Ammon's horn (tissue), 1 donor: ENCODE measurements around the gene PCSK5.

Experiments used
- DNase-seq: peaks from one replicate; pipeline ENCODE4 v3.0.0-alpha.2; 2016; ENCODE audit warnings: low spot score

Gene PCSK5

DNA sequence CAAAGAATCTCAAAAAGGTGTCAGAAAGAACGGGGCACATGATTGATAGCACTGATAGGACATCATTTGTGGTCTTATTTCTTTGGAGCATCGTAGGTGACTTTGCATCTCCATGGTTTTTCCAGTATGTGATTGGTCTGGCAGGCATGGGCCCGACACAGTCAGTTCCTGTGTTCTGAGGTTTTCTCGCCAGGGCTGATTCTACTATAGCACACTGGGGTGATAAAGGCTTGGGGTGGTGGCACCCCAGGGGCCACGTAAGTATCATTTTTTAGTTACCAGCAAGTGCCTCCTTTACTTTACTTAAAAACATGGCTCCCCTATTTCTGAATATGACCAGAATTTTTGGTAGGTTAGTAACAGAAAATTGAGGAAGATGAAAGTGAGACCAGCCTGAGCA, 301.0 kb downstream of the PCSK5 start:
- no peak for DNase-seq

DNA sequence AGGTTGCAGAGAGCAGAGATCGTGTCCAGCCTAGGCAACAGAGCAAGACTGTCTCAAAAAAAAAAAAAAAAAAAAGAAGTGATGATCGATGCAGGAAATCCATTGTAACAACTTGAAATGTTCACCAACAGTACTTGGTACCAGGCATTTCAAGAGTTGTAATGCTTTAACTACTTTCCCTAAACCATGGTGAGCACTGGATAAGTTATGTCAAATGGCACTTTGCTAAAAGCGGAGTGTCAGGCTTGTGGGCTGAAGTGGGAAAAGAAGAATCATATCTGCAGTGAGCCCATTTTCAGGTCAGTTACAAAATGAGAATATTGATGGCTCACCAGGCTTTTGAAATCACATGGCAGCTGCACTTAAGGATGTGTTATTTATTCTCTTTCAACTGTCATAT, 301.5 kb downstream of the PCSK5 start:
- DNase-seq, result no peak

DNA sequence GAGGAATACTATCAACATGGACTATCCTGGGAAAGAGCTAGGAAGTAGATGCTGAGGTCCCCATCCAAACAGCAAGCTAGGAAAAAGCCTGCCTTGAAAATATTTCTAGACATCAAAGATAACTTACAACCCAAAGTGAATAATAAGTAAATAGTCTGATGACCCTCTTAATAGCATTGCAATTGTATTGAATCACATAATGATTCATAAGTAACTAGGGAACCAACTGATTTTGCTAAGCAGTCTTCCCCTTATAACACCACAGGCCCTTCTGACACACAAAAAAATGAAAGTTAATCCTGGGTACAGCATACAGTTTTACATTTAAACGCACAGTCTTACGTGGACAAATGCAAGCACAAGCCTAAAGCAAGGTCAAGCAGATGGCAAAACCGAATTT, 304.4 kb downstream of the PCSK5 start:
- no peak for DNase-seq

DNA sequence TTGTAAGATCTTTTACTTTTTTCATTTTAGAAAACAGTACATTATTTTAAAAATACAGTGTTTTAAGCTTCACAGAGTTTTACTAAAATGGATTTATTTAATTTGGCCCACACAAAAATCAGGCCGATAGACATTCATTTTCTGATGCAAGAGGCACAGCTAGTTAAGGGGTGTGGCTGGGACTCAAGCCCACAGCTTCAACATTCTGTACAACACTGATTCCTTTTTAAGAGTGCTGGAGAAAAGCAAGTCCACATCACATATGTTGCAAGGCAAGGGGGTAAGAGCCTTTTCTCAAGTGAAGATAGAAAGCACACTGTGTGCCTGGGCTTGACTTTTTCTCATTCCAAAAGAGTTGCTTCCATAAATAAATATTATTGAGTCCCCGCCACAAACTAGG, 307.9 kb downstream of the PCSK5 start:
- no peak for DNase-seq

DNA sequence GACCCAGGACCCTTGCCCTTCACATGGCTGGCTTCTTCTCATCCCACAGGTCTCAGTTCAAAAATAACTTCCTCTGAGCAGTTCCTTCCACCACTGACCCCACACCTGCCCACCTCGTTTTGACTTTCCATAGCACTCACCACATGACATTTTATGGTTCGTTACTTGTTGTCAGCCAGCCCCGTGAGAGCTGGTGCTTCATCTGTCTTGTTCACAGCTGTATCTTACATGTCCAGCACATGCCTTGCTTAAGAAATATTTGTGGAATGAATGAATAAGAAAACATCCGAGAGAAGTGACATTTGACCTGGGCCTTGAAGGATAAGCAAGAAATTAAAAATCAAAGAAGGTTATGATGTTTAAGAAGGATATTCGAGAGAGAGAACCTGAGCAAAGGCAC, 309.8 kb downstream of the PCSK5 start:
- no peak for DNase-seq

DNA sequence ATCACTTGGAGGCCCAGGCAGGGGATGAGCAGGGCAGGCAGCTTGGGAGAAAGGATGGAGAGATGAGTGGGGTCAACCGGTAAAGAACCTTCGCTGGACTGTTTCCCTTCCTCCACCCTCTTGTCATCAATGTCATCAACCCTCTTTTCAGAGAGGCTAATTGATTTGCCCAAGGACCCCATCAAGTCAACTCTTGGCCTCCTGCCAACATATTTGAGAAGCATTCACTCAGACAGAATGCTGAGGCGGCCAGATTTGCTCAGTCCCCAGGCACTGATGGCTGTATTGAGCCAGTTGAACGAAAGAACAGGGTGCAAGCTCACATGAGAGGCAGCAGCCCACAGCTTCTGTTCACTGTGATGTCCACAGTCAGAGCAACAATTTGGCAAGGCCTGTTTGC, 310.3 kb downstream of the PCSK5 start:
- DNase-seq, result no peak

DNA sequence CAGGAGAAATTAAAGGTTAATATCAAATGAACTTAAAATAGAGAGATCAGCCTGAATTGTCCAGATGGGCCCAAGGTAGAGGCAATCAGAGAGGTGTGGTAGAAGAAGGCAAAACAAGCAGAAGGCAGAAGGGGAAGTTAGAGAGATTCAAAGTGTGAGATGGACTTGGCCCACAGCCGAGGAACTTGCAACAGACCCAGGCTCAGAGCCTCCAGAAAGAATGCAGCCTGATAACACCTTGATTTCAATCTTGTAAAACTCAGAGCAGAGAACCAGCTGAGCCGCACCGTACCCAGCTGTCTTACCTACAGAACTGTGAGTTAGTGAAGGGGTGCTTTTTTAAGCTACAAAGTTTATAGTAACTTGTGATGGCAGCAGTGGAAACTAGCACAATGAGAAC, 312.9 kb downstream of the PCSK5 start:
- DNase-seq, result no peak

DNA sequence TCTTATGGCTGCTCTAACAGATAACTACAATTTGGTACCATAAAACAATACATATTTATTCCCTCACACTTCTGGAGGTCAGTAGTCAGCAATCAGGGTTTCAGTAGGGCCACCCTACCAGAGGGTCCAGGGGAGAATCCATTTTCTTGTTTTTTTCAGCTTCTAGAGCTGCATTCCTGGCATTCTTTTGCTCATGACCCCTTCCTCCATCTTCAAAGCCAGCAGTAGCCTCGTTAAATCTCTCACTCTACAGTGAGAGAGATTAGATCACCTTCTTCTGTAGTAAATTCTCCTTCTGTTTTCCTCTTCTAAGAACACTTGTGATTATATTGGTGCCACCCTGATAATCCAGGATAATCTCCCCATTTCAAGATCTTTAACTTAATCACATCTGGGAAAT, 316.3 kb downstream of the PCSK5 start:
- DNase-seq, result no peak

DNA sequence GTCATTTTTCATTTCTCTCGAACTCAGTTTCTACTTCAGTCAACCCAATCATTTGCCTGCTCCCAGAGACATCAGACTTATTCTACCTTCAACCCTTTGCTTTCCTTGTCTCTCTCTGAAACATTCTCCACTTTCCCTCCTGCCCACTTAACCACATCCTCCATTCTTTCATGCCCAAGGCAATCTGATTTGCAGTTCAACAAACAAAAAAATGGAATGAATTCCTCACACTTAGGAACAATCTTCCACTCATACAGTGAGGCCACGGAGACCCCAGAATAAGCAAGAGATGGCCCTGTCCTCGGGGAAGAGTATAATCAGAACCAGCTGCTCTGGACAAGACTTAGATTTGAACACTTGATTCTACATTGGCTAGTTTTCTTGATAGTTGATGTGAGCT, 323.3 kb downstream of the PCSK5 start:
- no peak for DNase-seq

DNA sequence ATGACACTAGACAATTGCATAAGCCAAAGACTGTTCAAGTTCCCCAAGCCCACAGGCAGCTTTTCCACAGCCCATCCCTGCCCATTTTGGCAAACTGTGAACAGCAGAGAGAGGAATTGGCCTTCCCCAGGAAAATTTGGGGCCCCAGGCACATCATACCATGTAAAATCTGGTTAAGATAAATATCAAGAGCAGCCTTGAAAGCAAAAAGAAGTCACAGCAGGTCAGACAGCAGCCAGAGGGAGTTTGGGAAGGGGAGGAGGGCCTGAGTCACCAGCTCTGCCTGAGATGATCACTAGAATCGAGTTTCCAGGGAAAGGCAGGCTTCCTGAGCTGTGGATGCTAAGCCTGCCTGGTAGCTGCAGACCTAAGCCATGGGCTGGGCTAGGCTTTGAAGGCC, 324.6 kb downstream of the PCSK5 start:
- DNase-seq, result peak; percentile 21

DNA sequence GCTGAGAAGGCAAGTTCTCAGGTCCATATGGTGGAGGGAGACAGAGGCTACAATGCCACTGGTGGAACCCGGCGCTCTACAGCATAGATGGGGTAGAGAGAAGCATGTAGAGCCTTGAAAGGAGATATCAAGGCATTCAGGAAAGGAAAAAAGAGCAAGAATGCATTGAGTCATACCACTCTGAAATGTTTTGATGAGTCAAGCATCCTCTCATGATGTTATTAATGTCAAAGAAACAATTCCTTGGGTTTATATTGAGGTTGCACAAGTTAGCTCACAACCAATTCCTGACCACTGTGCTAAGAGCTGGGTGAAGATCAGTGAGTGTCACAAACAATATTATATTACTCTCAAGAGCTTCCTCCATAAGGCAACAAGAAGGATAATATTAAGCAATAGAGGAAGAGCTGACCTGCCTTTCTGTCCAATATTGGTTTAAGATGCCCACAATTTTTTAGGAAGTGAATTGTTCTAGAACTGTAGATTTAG, 325.7 kb downstream of the PCSK5 start:
- no peak for DNase-seq

DNA sequence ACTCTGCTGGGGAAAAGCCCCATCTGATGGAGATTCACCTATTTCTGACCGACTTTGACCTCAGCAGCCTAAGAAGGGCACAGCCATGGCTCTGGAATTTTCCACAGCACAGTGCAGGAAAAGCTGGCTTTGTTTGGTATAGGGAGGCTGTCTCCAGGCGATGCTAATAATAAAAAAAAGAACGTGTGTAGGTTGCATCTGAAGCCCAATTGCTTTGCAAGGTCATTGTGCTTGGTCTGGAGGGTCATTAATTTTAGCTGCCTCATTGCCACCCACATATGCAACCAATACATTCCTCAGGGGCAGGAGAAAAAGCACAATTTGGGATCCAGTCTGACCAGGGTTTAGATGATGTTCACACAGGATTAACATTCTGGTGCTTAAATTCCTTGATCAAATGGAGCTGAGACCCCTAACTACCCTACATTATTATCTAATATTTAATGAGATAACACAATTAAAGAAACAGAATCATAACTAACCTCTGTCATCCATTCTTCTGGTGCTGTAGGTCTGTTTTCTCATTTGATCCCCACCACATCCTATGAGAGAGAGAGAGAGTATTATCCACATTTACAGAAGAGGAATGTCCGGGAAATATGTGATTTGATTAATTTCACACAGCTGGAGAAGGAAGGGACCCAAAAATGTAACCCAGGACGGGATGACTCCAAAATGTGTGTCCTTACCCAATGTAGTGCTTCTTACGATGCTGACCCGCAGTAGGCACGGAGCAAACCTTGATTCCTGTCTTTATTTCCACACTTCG, 327.8 kb downstream of the PCSK5 start:
- DNase-seq, result no peak

DNA sequence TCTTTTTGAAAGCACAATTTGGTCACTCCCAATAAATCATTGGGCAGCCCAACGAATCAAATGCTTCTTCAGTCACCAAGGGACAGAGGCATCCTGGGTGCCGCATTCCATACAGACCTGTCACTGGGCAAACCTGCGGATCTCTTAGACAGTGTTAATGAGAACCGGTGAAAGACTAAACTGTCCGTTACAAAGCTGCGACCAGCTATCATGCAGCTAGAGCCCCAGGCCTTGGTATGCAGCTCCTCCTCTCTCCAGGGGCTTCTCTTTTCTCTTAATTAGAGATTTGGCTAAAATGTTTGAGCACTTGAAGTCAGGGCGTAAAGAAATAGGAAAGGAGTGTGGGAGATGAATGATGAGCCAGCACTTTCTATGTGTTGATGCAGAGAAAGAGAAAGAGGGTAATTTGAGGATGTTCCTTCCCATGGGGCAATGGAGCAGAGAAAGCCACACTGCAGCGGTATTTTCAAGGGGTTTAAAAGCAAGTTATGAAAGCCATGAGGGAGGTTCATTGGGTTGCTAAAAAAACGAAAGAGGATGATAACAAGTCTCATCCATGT, 328.5 kb downstream of the PCSK5 start:
- DNase-seq, result no peak

DNA sequence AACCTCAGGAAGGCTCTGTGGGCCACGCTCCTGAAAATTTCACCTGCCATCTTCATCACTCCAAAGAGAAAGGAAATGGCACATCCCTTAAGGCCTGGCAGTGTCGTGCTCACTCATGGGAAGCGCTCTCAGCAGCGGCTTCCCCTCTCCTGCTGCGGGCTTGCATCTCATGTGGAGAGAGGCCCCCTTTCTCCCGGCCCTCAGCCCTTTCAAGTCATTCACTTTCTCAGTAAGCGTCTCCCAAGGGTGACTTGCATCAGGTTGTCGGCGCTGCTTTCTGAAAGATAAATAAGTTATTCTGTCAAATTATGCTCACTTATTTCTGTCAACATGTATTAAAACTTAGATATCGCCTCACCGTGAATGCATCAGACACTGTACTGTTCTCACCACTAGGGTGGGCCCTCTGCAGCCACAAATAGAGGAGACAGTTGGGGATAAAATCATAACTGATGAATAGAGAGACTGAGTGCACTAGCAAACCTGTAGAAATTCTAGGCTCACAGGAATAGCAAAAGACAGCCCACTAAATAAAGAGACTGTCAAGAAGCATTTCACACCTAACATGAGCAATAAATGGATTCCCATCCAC, 329.2 kb downstream of the PCSK5 start:
- no peak for DNase-seq

DNA sequence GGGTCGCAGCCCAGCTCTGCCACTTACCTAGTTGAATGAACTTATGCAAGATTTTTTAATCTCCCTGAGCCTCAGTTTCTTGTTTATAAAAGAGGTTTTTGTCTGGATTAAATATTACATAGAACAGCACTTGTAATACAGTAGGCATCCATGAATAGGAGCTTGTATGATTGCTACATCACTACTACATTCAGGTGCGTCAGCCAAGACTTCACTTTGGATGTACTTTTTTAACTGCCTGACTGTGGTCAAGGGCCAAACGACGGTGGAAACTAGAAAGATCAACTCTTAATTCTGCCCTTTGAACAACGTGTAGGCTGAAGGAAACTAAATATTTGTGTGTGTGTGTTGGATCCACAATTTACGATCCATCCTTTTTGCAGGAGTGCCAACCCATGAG, 330.9 kb downstream of the PCSK5 start:
- DNase-seq, result no peak

DNA sequence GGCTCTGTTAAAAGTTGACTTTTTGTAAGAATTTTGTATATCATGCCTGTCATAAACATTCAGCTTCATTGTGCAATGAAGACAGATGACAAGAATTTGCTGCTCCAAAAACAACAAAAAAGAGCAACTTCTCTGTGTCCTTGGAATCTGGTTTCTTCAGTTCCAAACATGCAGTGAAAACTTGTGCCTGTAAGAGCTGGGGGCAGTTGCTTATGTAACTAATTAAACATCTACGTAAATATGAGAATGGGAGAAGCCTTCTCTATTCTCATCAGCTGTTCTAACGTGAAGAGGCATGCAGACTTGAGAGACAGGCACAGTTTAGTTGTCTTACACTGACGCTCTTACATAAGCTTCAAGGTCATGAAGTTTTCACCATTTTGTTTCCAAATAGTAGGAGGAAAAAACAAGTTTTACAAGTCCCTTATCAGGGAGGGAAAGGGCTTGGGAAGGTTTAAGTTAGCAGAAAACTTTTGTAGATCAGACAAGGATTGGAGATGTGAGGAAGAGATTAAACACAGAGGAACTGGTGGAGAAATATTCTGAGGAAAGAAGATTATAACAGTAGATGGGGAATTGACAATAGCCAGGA, 333.4 kb downstream of the PCSK5 start:
- DNase-seq, result no peak

DNA sequence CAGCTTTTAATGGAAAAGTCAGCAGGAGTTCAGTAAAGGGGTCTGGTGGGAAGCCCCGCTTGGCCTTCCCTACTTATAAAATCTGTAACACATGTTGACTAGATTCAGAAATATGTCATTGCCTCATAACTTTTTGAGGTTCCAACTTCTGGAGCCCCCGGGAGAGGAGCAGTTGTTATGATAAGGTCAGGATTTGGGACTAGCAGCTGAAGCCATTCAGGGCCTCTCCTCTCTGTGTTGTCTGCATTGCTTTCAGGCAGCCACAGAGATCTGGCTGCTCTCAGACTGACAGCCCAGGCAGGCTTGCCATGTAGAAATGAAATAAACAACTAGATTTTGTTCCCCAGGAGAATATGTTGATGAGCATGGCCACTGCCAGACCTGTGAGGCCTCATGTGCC, 336.7 kb downstream of the PCSK5 start:
- DNase-seq, result no peak

DNA sequence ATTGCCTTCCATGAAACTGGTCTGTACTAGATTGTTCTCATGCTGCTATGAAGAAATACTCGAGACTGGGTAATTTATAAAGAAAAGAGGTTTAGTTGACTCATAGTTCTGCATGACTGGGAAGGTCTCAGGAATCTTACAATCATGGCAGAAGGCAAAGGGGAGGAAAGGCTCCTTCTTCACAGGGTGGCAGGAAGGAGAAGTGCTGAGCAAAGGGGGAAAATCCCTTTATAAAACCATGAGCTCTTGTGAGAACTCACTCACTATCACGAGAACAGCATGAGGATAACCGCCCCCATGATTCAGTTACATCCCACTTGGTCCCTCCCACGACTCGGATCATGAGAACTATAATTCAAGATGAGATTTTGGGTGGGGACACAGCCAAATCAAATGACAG, 340.5 kb downstream of the PCSK5 start:
- DNase-seq, result no peak

DNA sequence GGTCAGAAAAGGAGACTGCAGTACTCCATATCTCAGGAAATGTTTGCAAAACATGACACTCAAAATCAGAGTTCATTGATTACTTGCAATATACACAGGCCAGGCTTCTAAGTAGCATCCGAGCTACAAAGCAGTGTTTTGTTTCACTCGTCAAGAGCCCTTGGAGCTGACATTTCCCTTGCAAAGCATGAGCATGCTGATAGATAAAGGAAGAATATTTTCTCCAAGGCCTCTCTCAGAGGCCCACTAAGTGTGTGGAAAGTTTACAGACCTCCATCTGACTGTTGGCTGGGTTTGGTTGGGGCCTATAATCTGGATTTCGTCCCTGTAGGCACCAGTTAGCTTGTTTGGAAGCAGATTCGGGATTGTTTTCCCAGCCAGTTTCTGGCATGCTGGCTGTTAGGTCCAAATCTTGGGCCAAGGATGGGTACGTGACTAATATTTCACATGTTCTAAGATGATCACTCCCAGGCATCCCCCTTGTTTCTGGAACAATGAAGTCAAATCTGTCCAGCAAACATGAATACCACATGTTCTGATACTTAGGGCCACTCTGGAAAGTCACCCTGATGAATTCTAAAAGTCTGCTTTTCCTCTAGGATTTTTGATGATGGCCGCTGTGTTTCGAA, 342.5 kb downstream of the PCSK5 start:
- no peak for DNase-seq

DNA sequence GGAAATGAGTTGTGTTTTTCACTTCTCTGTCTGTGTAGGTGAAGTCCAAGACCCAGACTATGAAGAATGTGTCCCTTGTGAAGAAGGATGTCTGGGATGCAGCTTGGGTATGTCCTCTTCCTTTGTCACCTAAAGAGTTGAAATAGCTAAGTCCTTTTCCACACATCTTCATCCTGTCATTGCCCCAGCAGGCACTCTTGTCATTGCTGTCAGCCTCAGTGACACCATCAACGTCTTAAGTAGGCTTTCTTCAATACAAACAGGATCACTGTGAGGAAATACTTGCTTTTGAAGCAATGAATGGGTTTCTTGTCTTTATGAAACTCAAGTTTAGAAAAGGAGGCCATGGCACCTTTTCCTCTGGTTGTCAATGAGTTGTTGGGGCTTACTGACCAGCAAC, 350.1 kb downstream of the PCSK5 start:
- no peak for DNase-seq

DNA sequence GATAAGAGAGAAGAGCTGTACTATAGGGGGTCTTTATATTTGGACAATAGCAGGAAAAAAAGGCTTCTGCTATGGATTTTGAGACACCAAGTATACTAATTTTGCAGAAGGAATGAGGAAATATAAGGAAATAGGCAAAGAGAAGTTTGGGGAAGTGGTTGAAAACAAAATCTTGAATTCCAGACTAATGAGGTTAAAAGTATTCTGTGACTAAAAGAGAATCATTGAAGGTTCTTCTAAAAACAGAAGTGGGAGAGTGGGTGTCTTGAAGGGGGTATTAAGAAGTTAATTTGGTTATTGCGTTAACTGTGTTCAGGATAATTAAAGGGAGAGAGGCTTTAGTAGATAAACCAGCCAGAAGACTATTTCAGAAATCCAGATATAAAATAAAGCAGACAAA, 355.0 kb downstream of the PCSK5 start:
- DNase-seq, result no peak

DNA sequence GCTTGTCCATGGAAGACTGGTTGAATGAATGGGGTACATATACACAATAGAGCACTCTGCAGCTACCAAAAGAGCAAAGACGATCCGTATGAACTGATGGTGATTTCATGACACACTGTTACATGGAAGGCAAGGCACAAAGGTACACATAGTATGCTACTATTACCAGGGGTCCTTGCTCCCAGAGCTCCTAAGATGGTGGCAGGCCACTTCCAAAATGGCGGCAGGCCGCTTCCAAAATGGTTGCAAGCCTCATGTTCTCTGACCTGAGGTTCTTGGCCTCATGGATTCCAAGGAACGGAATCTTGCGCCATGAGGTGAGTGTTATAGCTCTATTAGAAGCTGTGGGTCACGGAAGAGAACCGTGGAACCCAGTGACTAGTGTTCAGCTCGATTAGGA, 356.2 kb downstream of the PCSK5 start:
- no peak for DNase-seq

DNA sequence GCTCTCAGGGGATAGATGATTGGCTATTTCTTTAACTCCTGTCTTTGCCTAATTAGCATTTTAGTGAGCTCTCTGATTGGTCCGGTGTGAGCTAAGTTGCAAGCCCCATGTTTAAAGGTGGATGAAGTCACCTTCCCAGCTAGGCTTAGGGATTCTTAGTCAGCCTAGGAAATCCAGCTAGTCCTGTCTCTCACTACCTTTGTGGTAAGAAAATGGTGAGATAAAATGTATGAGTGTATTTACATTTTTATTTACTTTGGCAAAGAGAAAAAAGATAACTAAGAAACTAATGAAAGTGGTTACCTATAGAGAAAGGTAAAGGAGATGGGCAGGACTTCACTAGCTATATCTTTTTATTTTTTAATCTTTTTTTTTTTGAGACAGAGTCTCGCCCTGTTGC, 357.0 kb downstream of the PCSK5 start:
- no peak for DNase-seq
